IMR-90 (cell line): Measurements from ENCODE around the gene RPS3A. TPM values are rescaled to one million over a fixed set of nuclear protein-coding genes. Genes with fewer than 3 reads are reported as not detected.

Experiments
- ATAC-seq: fragments of 200-7000 bp; cut with Tn5 transposase; 2 replicates; pipeline ENCODE4 v1.9.1; 2020; ENCODE audit warnings: low read depth, mild to moderate bottlenecking, moderate library complexity
- Bru-seq: library from RNA; stranded (reverse); fragments of 400-500 nt; gene quantifications from one replicate; lab custom pipeline; 2021; lab: Mats Ljungman, UMichigan
- BruChase-seq, 2 experiments: library from RNA; stranded (reverse); fragments of 400-500 nt; gene quantifications; one replicate each; lab custom pipeline; 2021; lab: Mats Ljungman, UMichigan
- BruUV-seq: library from RNA; stranded (reverse); fragments of 400-500 nt; replicated peaks from 2 replicates; lab custom pipeline; 2021; lab: Mats Ljungman, UMichigan
- CTCF ChIA-PET: fragments of 300-600 bp; formaldehyde crosslinking; extraction: SDS; loops from one replicate; lab custom pipeline; 2021; ENCODE audit warnings: antibody characterized with exemption; lab: Yijun Ruan, JAX
- POLR2A ChIA-PET: fragments of 300-600 bp; sonication (Branson Sonifier 250); formaldehyde crosslinking; loops from one replicate; lab custom pipeline; 2022; ENCODE audit warnings: antibody characterized with exemption; ENCODE audit not compliant: unreplicated experiment; lab: Charles Lee
- DNase-seq: peaks from one replicate; pipeline ENCODE4 v3.0.0; 2013
- H2AFZ ChIP-seq: replicated peaks from 2 replicates; pipeline ENCODE3; 2013; ENCODE audit warnings: low read length, mild to moderate bottlenecking; ENCODE audit not compliant: poor library complexity
- H2AK5ac ChIP-seq: 2 replicates; pipeline ENCODE4 v1.6.1; 2013; ENCODE audit warnings: low read depth, low read length, inconsistent platforms
- H2AK9ac ChIP-seq: replicated peaks from 2 replicates; pipeline ENCODE3; 2013; ENCODE audit warnings: mild to moderate bottlenecking, low read depth, low read length, moderate library complexity; ENCODE audit not compliant: poor library complexity
- H2BK120ac ChIP-seq: 2 replicates; pipeline ENCODE4 v1.6.1; 2013; ENCODE audit warnings: low read depth, low read length, inconsistent platforms
- H2BK15ac ChIP-seq: 3 replicates; pipeline ENCODE4 v1.6.1; 2013; ENCODE audit warnings: low read depth, low read length, inconsistent platforms
- H2BK20ac ChIP-seq: 2 replicates; pipeline ENCODE4 v1.6.1; 2013; ENCODE audit warnings: low read depth, mild to moderate bottlenecking, inconsistent platforms, low read length, moderate library complexity
- H2BK5ac ChIP-seq: 2 replicates; pipeline ENCODE4 v1.6.1; 2013; ENCODE audit warnings: mild to moderate bottlenecking, low read depth, low read length, inconsistent platforms; ENCODE audit not compliant: poor library complexity, severe bottlenecking
- H3K14ac ChIP-seq: replicated peaks from 2 replicates; pipeline ENCODE4 v1.6.1; 2013; ENCODE audit warnings: low read depth, low read length, inconsistent platforms
- H3K18ac ChIP-seq: 2 replicates; pipeline ENCODE4 v1.6.1; 2013; ENCODE audit warnings: low read depth, low read length, control low read depth
- H3K23ac ChIP-seq: 2 replicates; pipeline ENCODE4 v1.6.1; 2013; ENCODE audit warnings: low read depth, low read length, inconsistent platforms
- H3K27ac ChIP-seq: 2 replicates; pipeline ENCODE4 v1.5.1; 2013; ENCODE audit warnings: mild to moderate bottlenecking, control low read depth, low read length; ENCODE audit not compliant: insufficient read depth
- H3K27me3 ChIP-seq: 2 replicates; pipeline ENCODE4 v1.6.1; 2013; ENCODE audit warnings: low read length; ENCODE audit not compliant: control insufficient read depth, insufficient read depth
- H3K36me3 ChIP-seq: 2 replicates; pipeline ENCODE4 v1.6.1; 2013; ENCODE audit warnings: low read length, mixed read lengths; ENCODE audit not compliant: control insufficient read depth, insufficient read depth
- H3K4ac ChIP-seq: 2 replicates; pipeline ENCODE4 v1.6.1; 2013; ENCODE audit warnings: low read depth, low read length, inconsistent platforms
- H3K4me1 ChIP-seq: 2 replicates; pipeline ENCODE4 v1.6.1; 2013; ENCODE audit warnings: low read length, mixed read lengths; ENCODE audit not compliant: control insufficient read depth, insufficient read depth
- H3K4me2 ChIP-seq: 2 replicates; pipeline ENCODE4 v1.6.1; 2013; ENCODE audit warnings: low read depth, mild to moderate bottlenecking, control low read depth, low read length, moderate library complexity
- H3K4me3 ChIP-seq: 2 replicates; pipeline ENCODE4 v1.5.1; 2013; ENCODE audit warnings: low read depth, mild to moderate bottlenecking, control low read depth, low read length, moderate library complexity; ENCODE audit not compliant: insufficient read depth
- H3K56ac ChIP-seq: 2 replicates; pipeline ENCODE4 v1.6.1; 2013; ENCODE audit warnings: low read length, inconsistent platforms; ENCODE audit not compliant: insufficient read depth; ENCODE audit errors: extremely low read depth
- H3K79me1 ChIP-seq, 2 experiments: 2 replicates each; pipeline ENCODE4 v1.6.1; 2013; ENCODE audit warnings: low read length in 2 of 2, inconsistent platforms in 1 of 2, low read depth in 1 of 2
- H3K9ac ChIP-seq: 2 replicates; pipeline ENCODE4 v1.6.1; 2013; ENCODE audit warnings: low read depth, low read length, control low read depth
- H3K9me1 ChIP-seq: 2 replicates; pipeline ENCODE4 v1.6.1; 2013; ENCODE audit warnings: low read length, inconsistent platforms; ENCODE audit not compliant: insufficient read depth
- H3K9me3 ChIP-seq: 2 replicates; pipeline ENCODE4 v1.6.1; 2013; ENCODE audit warnings: low read length; ENCODE audit not compliant: control insufficient read depth, insufficient read depth
- H4K20me1 ChIP-seq: 2 replicates; pipeline ENCODE4 v1.6.1; 2013; ENCODE audit warnings: low read length, inconsistent platforms; ENCODE audit not compliant: insufficient read depth
- H4K5ac ChIP-seq: 2 replicates; pipeline ENCODE4 v1.6.1; 2013; ENCODE audit warnings: mild to moderate bottlenecking, low read depth, low read length, control low read depth
- H4K8ac ChIP-seq, 2 experiments: 2 replicates each; pipeline ENCODE4 v1.6.1; 2013; ENCODE audit warnings: low read depth in 2 of 2, low read length in 2 of 2, control low read depth in 1 of 2, inconsistent platforms in 1 of 2
- H4K91ac ChIP-seq: 2 replicates; pipeline ENCODE4 v1.6.1; 2013; ENCODE audit warnings: low read depth, low read length, inconsistent platforms; ENCODE audit not compliant: insufficient read depth
- CTCF ChIP-seq: conservative IDR thresholded peaks from 2 replicates; pipeline ENCODE4 v1.5.1; 2012; ENCODE audit warnings: mild to moderate bottlenecking, low read depth, low read length, improper control_type of control experiment
- ELK1 ChIP-seq: fragments of 150-350 bp; IDR thresholded peaks from 2 replicates; pipeline ENCODE4 v1.6.1; 2016; ENCODE audit warnings: low read depth, mild to moderate bottlenecking, low read length, moderate library complexity, borderline replicate concordance
- FOS ChIP-seq: fragments of 150-350 bp; IDR thresholded peaks from 2 replicates; pipeline ENCODE4 v1.6.1; 2016; ENCODE audit warnings: low read depth, low read length
- MAZ ChIP-seq: IDR thresholded peaks from 2 replicates; pipeline ENCODE4 v1.6.1; 2012; ENCODE audit warnings: low read depth, mild to moderate bottlenecking, low read length, improper control_type of control experiment, moderate library complexity, borderline replicate concordance
- MXI1 ChIP-seq: IDR thresholded peaks from 2 replicates; pipeline ENCODE4 v1.6.1; 2012; ENCODE audit warnings: low read depth, mild to moderate bottlenecking, low read length, moderate library complexity, borderline replicate concordance
- NFE2L2 ChIP-seq: fragments of 150-350 bp; IDR thresholded peaks from 2 replicates; pipeline ENCODE4 v1.6.1; 2016; ENCODE audit warnings: low read depth, mild to moderate bottlenecking, low read length
- POLR2A ChIP-seq: IDR thresholded peaks from 2 replicates; pipeline ENCODE4 v1.6.1; 2012; ENCODE audit warnings: mild to moderate bottlenecking, low read depth, low read length
- RCOR1 ChIP-seq: IDR thresholded peaks from 2 replicates; pipeline ENCODE4 v1.6.1; 2012; ENCODE audit warnings: mild to moderate bottlenecking, low read length, improper control_type of control experiment; ENCODE audit not compliant: insufficient replicate concordance
- RFX5 ChIP-seq: IDR thresholded peaks from 2 replicates; pipeline ENCODE4 v1.8.0; 2012; ENCODE audit warnings: low read depth, mild to moderate bottlenecking, low read length, moderate library complexity
- USF2 ChIP-seq: fragments of 150-350 bp; IDR thresholded peaks from 2 replicates; pipeline ENCODE4 v1.6.1; 2017; ENCODE audit warnings: mild to moderate bottlenecking, antibody characterized with exemption, low read length, low read depth
- WGBS, 2 experiments: methylation state at CpG; one replicate each; pipeline versions ENCODE4 v1.1.5 to v1.1.7; 2013; ENCODE audit warnings: missing lambda C conversion rate in 2 of 2; ENCODE audit not compliant: insufficient read length in 1 of 2; ENCODE audit errors: extremely low coverage in 2 of 2; 5-methylcytosine and 5-hydroxymethylcytosine counted together
- dilution Hi-C: fragments of 300-500 bp; cut with HindIII; formaldehyde crosslinking; loops from one replicate; pipeline ENCODE4 v1.14.3; 2018; ENCODE audit warnings: low sequenced_read_pairs; ENCODE audit not compliant: unreplicated experiment
- in situ Hi-C: fragments of 300-500 bp; cut with MboI; formaldehyde crosslinking; loops from 3 replicates; pipeline ENCODE4 v1.14.3; 2019; ENCODE audit warnings: low sequenced_read_pairs, inconsistent platforms, mixed read lengths
- intact Hi-C: fragments of 100-400 bp; cut with micrococcal nuclease; formaldehyde crosslinking; loops from 2 replicates; pipeline ENCODE4 v1.10.0; 2022
- long read RNA-seq: library from polyadenylated mRNA; unstranded; transcript quantifications from one replicate; pipeline ENCODE4 v2.0.0, GENCODE V29; 2021; ENCODE audit not compliant: unreplicated experiment
- polyA plus RNA-seq, 3 experiments: library from polyadenylated mRNA; depleted of rRNA; stranded (reverse); fragments of >200 nt; gene quantifications; 2 replicates each; pipeline ENCODE4 v1.2.3, GENCODE V29; 2012; ENCODE audit warnings: low replicate concordance in 1 of 3
- total RNA-seq: library from RNA; depleted of rRNA; stranded (reverse); fragments of >200 nt; gene quantifications from 2 replicates; pipeline ENCODE4 v1.2.3, GENCODE V29; 2012; rRNA removed

Gene RPS3A
- total RNA-seq (1,618 and 2,908 TPM in 2 replicates), polyA plus RNA-seq (2012; rRNA removed) (1,481 and 1,729 TPM in 2 replicates), Bru-seq, nascent RNA (percentile 99 among the genes with signal in this experiment), BruChase-seq, experiment 1, labeled RNA remaining after a 6-hour chase (percentile 98 among the genes with signal in this experiment), BruChase-seq, experiment 2, labeled RNA remaining after a 2-hour chase (percentile 96 among the genes with signal in this experiment)
- 401 and 1,191 TPM in 2 replicates for polyA plus RNA-seq (2012; cell fraction: cytosol; rRNA removed)
- 47.3 and 747 TPM in 2 replicates for polyA plus RNA-seq (2012; cell fraction: nucleus; rRNA removed; ENCODE audit: low replicate concordance)
- long read RNA-seq, transcript RPS3A-205 (6 exons, 674 nt) = minor isoform, 8 of 1,125 reads
- long read RNA-seq, transcript RPS3A-201 (6 exons, 934 nt) = major isoform, 969 of 1,125 reads
- long read RNA-seq, partial matches to known transcripts = 14 of 1,125 reads
- long read RNA-seq, other reads (novel, unspliced or antisense) = 132 of 1,125 reads

- dilution Hi-C loops = no loop called here
- Histone ChIP-seq H3K9ac (peak within 1 kb of the TSS; percentile 98), H3K56ac (peak within 1 kb of the TSS; percentile 91), H2AK5ac (peak within 1 kb of the TSS; percentile 88), H3K27ac (peak within 1 kb of the TSS; percentile 82), H3K79me1 (peaks cover 3 to 21% of the 10 kb centered on the region in 2 experiments; a peak in 3 of 4 replicates), H3K4me3 (peak within 1 kb of the TSS; percentile 97), H3K23ac (peak within 1 kb of the TSS; percentile 93), H4K8ac (peak within 1 kb of the TSS; percentile 84 to 99), H3K9me3 (no peaks in the 10 kb centered on the region), H4K5ac (peak within 1 kb of the TSS; percentile 87), H2AK9ac (peak within 1 kb of the TSS; percentile 99), H3K9me1 (no peaks in the 10 kb centered on the region), H2AFZ (peak within 1 kb of the TSS; percentile 97), H3K4me1 (no peaks in the 10 kb centered on the region), H3K4me2 (peak within 1 kb of the TSS; percentile 97), H3K14ac (peak within 1 kb of the TSS; percentile 93), H2BK5ac (peak within 1 kb of the TSS; percentile 89), H3K27me3 (no peaks in the 10 kb centered on the region), H3K36me3 (peaks cover 17% of the 10 kb centered on the region), H4K91ac (peak within 1 kb of the TSS; percentile 87), H2BK120ac (peak within 1 kb of the TSS; percentile 79), H3K4ac (peak within 1 kb of the TSS; percentile 85), H4K20me1 (peaks cover 44% of the 10 kb centered on the region), H3K18ac (peak within 1 kb of the TSS; percentile 53), H2BK20ac (peak within 1 kb of the TSS; percentile 63; the same call in 1 of the 2 replicates), H2BK15ac (peak within 1 kb of the TSS; percentile 33; the same call in 1 of the 3 replicates)
- POLR2A ChIA-PET = no interaction called here
- ATAC-seq (peak; percentile 97), DNase-seq (peak; percentile 98)
- BruUV-seq = TSS peak; percentile 51
- 0% methylated on average over 25 of the region's 69 CpGs; no CpG with 5 or more reads in 1 of the 2 experiments for WGBS, 2 experiments
- CTCF ChIA-PET = interaction anchor here (0.6 kb wide), 2 partner anchors 18 to 374 kb away, joined by 3 to 4 read pairs; no protein-coding TSS in a partner anchor
- in situ Hi-C loops = no loop called here
- intact Hi-C loops = loop anchor here (5.0 to 10.0 kb wide), 2 partner anchors 82 to 1115 kb away; partner anchors contain the start of gene LRBA
- TF ChIP-seq NFE2L2 (0 out of 2 replicates have a peak, but pooled peaks have one; percentile 24), FOS (no peak), RFX5 (no peak), MXI1 (no peak; the same call in 1 of the 2 replicates), RCOR1 (peak; percentile 45), POLR2A (peak; percentile 97), USF2 (no peak), ELK1 (no peak), CTCF (peak; percentile 94), MAZ (peak; percentile 81; the same call in 1 of the 2 replicates)
Observed at GRCh38 chr4:151099229-151099975, at the start of gene RPS3A. TSS of gene RPS3A (plus strand) at chr4:151099628. CDS start at chr4:151099653, 25 bp downstream.
